ENCODE data around the gene AP2A2.

The AP2A2 gene

GRCh38 chr11:926341-926916 is 759 bp downstream of the AP2A2 start:
- DNase-seq = peak; percentile 83

GRCh38 chr11:927871-928270 is 2.2 kb downstream of the AP2A2 start:
- no peak for DNase-seq

- no peak for DNase-seq
Observed at GRCh38 chr11:928786-929185, 3.1 kb downstream of the AP2A2 start.

GRCh38 chr11:929405-929804 is 3.7 kb downstream of the AP2A2 start:
- DNase-seq = no peak

- DNase-seq = no peak
Observed at GRCh38 chr11:931385-931784, 5.7 kb downstream of the AP2A2 start.

- no peak for DNase-seq
Observed at GRCh38 chr11:932435-932834, 6.8 kb downstream of the AP2A2 start.

GRCh38 chr11:933142-933851 is 7.6 kb downstream of the AP2A2 start:
- no peak for DNase-seq

- DNase-seq = no peak
Observed at GRCh38 chr11:933936-934335, 8.3 kb downstream of the AP2A2 start.

- no peak for DNase-seq
Observed at GRCh38 chr11:934527-934926, 8.9 kb downstream of the AP2A2 start.

GRCh38 chr11:936199-936598 is 10.5 kb downstream of the AP2A2 start:
- no peak for DNase-seq

- no peak for DNase-seq
Observed at GRCh38 chr11:937841-938261, 12.2 kb downstream of the AP2A2 start.

- no peak for DNase-seq
Observed at GRCh38 chr11:940496-941135, 14.9 kb downstream of the AP2A2 start.

GRCh38 chr11:942823-943222 is 17.2 kb downstream of the AP2A2 start:
- DNase-seq = no peak

GRCh38 chr11:944711-945470 is 19.2 kb downstream of the AP2A2 start:
- peak; percentile 74 for DNase-seq

- DNase-seq = no peak
Observed at GRCh38 chr11:945986-946385, 20.3 kb downstream of the AP2A2 start.

- no peak for DNase-seq
Observed at GRCh38 chr11:947744-948143, 22.1 kb downstream of the AP2A2 start.

GRCh38 chr11:951507-951906 is 25.8 kb downstream of the AP2A2 start:
- DNase-seq = no peak

GRCh38 chr11:952406-953385 is 27.0 kb downstream of the AP2A2 start:
- peak; percentile 90 for DNase-seq

GRCh38 chr11:953512-953911 is 27.8 kb downstream of the AP2A2 start:
- no peak for DNase-seq

GRCh38 chr11:954392-955153 is 28.9 kb downstream of the AP2A2 start:
- DNase-seq = no peak
